Measurements from ENCODE around the gene NACC2. TPM values are rescaled to one million over a fixed set of nuclear protein-coding genes. Genes with fewer than 3 reads are reported as not detected.
A peak's percentile ranks its signal among the peaks of the same experiment; 100 is the strongest.

NACC2 gene
- polyA plus RNA-seq, 3 donors, result 8.1 to 32.4 (median 8.7) TPM

- Histone ChIP-seq H2AFZ (ENCODE audit: insufficient read depth, low read depth, low read length, poor library complexity, severe bottlenecking) (peak overlapping the region; percentile 56), H3K9me3 (replicated peaks in 1 of 2; ENCODE audit: control insufficient read depth in 1 of 2, insufficient read depth in 1 of 2, low read length in 2 of 2) (no peaks in the 10 kb centered on the region), H3K4me3 (replicated peaks in 1 of 3; ENCODE audit: low read depth in 2 of 3, low read length in 3 of 3) (peak overlapping the region; percentile 66 to 91 (median 86)), H3K4me1 (ENCODE audit: control insufficient read depth in 1 of 2, insufficient read depth in 2 of 2, low read length in 2 of 2) (peaks cover 89 to 93% of the 10 kb centered on the region in 2 donors), H3K79me2 (ENCODE audit: insufficient read depth, low read length) (peaks cover 100% of the 10 kb centered on the region), H3K27me3 (ENCODE audit: control insufficient read depth in 2 of 2, insufficient read depth in 2 of 2, low read length in 2 of 2) (no peaks in the 10 kb centered on the region), H3K4me2 (replicated peaks; ENCODE audit: extremely low read depth, low read length, poor library complexity, severe bottlenecking) (peak overlapping the region; percentile 95), H3K36me3 (replicated peaks in 1 of 2; ENCODE audit: control insufficient read depth in 1 of 2, insufficient read depth in 2 of 2, low read length in 2 of 2) (peaks cover 18 to 24% of the 10 kb centered on the region in 2 donors), H3K9ac (ENCODE audit: insufficient read depth, low read length, poor library complexity, severe bottlenecking) (peak overlapping the region; percentile 86), H4K20me1 (ENCODE audit: insufficient read depth, low read length) (peaks cover 40% of the 10 kb centered on the region), H3K27ac (ENCODE audit: low read depth in 1 of 2, low read length in 2 of 2) (peak overlapping the region; percentile 53 to 82)
- peak in 1 of 3 donors; percentile 4 for DNase-seq
- Mint-ChIP-seq H3K27ac (peak overlapping the region in 6 of 7 donors; percentile 19 to 74 (median 58)), H3K36me3 (peaks cover 22 to 36% of the 10 kb centered on the region in 2 donors), H3K27me3 (ENCODE audit: low read depth in 3 of 3) (peaks cover 0 to 2% (median 0%) of the 10 kb centered on the region in 3 donors), H3K4me3 (peak overlapping the region; percentile 80 to 88), H3K4me1 (peaks cover 73% of the 10 kb centered on the region), H3K9me3 (no peaks in the 10 kb centered on the region)
- no peak for TF ChIP-seq CTCF (IDR thresholded peaks at IDR 0.05)
- WGBS (ENCODE audit: insufficient coverage), result 10% methylated on average over 40 of the region's 55 CpGs
- intact Hi-C loops (cut with micrococcal nuclease), result loop anchor here in 1 of 2 donors (5.0 kb wide), 1 partner anchor 36 kb away; no protein-coding TSS in a partner anchor
Observed at GRCh38 chr9:136050701-136051452, 44.2 kb downstream of the NACC2 start.

GRCh38 chr9:136050266-136050700 is 44.8 kb downstream of the NACC2 start:
- 92% methylated on average over 21 of the region's 36 CpGs for WGBS (ENCODE audit: insufficient coverage)
- peaks cover 100% of the 10 kb centered on the region for H3K79me2 ChIP-seq (ENCODE audit: insufficient read depth, low read length)
- peak overlapping the region; percentile 57 to 80 for H3K4me3 Mint-ChIP-seq

More at GRCh38 chr9:136050266-136050700, 44.8 kb downstream of the NACC2 start:
- Histone ChIP-seq H3K36me3 (replicated peaks in 1 of 2; ENCODE audit: control insufficient read depth in 1 of 2, insufficient read depth in 2 of 2, low read length in 2 of 2) (peaks cover 18 to 24% of the 10 kb centered on the region in 2 donors), H4K20me1 (ENCODE audit: insufficient read depth, low read length) (peaks cover 34% of the 10 kb centered on the region), H3K4me1 (ENCODE audit: control insufficient read depth in 1 of 2, insufficient read depth in 2 of 2, low read length in 2 of 2) (peaks cover 89 to 93% of the 10 kb centered on the region in 2 donors), H3K27ac (ENCODE audit: low read depth in 1 of 2, low read length in 2 of 2) (peak overlapping the region in 1 of 2 donors; percentile 82), H2AFZ (ENCODE audit: insufficient read depth, low read depth, low read length, poor library complexity, severe bottlenecking) (no peak overlapping the region), H3K27me3 (ENCODE audit: control insufficient read depth in 2 of 2, insufficient read depth in 2 of 2, low read length in 2 of 2) (no peaks in the 10 kb centered on the region), H3K9me3 (replicated peaks in 1 of 2; ENCODE audit: control insufficient read depth in 1 of 2, insufficient read depth in 1 of 2, low read length in 2 of 2) (no peaks in the 10 kb centered on the region), H3K4me2 (replicated peaks; ENCODE audit: extremely low read depth, low read length, poor library complexity, severe bottlenecking) (peak overlapping the region; percentile 95), H3K9ac (ENCODE audit: insufficient read depth, low read length, poor library complexity, severe bottlenecking) (peak overlapping the region; percentile 86), H3K4me3 (replicated peaks in 1 of 3; ENCODE audit: low read depth in 2 of 3, low read length in 3 of 3) (peak overlapping the region; percentile 66 to 91 (median 86))
- Mint-ChIP-seq H3K27me3 (ENCODE audit: low read depth in 3 of 3) (peaks cover 0 to 2% (median 0%) of the 10 kb centered on the region in 3 donors), H3K36me3 (peaks cover 20 to 36% of the 10 kb centered on the region in 2 donors), H3K9me3 (no peaks in the 10 kb centered on the region), H3K27ac (peak overlapping the region in 2 of 7 donors; percentile 35 to 48), H3K4me1 (peaks cover 67% of the 10 kb centered on the region)
- intact Hi-C loops (cut with micrococcal nuclease), result loop anchor here in 1 of 2 donors (5.0 kb wide), 1 partner anchor 37 kb away; no protein-coding TSS in a partner anchor
- TF ChIP-seq CTCF (IDR thresholded peaks at IDR 0.05), result no peak
- DNase-seq, result no peak

All from CD14-positive monocyte (primary cell).